Stimulated activated CD4-positive, alpha-beta T cell treated with anti-CD3 and anti-CD28 coated beads, TNF-alpha, amount 100 ng/mL, for 1 hour (primary cell): ENCODE measurements around the gene KIAA1958.
"Not testable (repeated sequence)": the region's sequence is repeated elsewhere in the genome, so short reads cannot be mapped to it uniquely, and the experiment has no call there.

Experiments
- DNase-seq, 3 donors: peaks; one replicate each; pipeline ENCODE4 v3.0.0-alpha.2; 2020; ENCODE audit warnings: low read depth in 3 of 3, low spot score in 1 of 3

Gene KIAA1958

DNA sequence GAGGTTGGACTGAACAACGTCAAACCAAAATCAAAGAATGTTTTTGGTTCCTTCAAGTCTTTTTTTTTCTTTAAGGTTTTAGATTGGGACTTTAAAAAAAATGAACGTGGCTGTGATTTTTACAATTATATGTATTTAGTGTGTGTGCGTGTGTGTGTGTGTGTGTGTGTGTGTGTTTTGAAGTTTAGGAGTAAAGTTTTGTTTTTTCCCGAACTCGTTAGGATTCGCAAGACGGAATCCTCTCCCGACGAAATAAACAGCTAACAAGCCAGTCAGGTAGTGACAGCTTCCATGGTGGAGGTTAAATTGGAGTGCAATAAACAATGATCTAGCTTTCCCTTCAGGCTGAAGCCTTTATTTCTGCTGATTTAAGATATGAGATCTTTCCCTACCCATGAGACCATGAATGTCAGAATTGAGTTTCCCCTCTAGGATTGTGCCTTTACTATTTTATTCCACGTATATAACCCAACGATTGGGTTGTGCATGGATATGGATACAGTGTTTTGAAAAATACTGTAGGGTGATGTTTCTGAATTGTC is 1.2 kb downstream of the KIAA1958 start:
- no peak for DNase-seq

- DNase-seq = no peak
Observed at GRCh38 chr9:112489039-112489546, 2.5 kb downstream of the KIAA1958 start.

GRCh38 chr9:112489876-112490666 is 3.4 kb downstream of the KIAA1958 start:
- no peak for DNase-seq

DNA sequence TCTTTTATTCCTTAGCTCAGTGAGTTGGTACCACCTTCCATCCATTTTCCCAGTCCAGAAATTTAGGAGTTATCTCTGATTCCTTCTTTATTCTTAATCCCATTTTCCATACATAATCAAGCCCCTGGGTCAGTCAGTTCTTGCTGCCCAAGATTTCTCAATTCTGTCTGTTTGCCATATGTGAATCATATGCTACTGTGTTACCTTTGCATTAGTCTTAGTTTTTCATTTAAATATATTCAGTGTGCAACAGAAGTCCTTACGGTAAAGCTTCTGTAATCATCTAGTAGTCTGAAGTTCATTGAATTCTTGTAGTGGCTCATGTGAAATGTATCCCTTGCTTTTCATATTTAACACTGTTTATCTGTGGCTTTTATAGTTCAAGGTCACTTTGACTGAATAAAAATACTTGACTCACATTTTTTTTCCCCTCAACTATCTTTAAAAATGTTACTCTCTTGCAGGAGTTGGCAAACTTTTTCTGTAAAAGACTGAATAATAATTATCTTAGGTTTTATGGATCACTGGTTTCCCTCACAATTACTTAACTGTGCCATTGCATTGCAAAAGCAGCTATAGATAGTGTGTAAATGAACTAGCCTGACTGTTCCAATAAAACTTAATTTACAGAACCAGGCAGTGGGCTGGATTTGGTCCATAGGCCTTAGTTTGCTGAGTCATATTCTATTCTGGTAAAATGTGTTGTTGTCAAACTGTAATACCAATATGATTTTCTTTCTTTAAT is 6.9 kb downstream of the KIAA1958 start:
- no peak for DNase-seq

GRCh38 chr9:112494153-112494552 is 7.5 kb downstream of the KIAA1958 start:
- no peak for DNase-seq

DNA sequence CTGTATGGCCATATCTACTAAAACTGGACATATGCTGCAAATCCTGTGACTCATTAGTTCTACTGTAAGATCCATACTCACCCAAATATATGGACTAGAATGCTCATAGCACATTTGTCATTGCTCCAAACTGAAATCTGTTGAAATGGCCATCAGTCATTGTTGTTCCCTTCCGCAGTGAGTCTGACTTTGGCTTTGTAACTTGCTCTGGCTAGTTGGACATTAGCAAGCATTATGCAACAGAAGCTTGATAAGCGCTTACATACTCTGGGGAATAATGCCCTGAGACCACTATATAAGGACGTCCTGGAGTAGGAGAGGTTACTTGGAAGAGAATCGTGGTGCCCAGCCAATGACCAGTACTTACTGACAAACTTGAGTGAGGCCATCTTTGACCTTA is 9.0 kb downstream of the KIAA1958 start:
- no peak for DNase-seq

- DNase-seq = no peak
Observed at GRCh38 chr9:112496074-112496722, 9.6 kb downstream of the KIAA1958 start.

GRCh38 chr9:112500842-112501241 is 14.2 kb downstream of the KIAA1958 start:
- DNase-seq = no peak

GRCh38 chr9:112501287-112501686 is 14.7 kb downstream of the KIAA1958 start:
- DNase-seq = no peak

DNA sequence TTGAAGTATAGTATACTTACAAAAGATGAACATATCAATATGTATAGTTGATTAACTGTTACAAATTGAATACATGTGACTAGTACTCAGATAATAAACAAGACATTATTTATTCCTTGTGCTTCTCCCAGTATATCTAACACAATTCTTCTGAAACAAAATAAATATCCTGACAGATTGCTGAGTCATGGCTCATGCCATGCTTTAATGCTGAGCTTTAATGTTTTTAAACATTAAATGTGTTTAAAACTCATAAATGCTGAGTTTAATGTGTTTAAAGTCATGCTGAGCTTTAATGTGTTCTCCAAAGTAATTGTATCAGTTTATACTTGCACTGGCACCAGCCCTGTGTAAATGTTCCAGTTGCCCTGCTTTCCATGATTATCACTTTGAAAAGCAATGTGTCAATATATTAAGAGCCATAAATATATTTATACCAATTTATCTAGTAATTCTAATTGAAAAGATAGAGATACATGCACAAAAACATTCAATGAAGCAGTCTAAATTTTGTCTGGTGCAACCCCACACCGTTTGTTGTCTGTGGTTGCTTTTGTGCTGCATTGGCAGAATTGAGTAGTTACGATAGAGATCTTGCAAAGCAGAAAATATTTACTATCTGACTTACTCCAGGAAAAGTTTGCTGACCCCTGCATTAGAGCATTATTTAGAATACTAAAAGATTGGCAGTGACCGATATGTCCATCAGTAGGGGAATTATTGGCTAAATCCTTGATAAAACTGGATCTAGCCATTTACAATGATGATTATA is 15.7 kb downstream of the KIAA1958 start:
- no peak for DNase-seq

DNA sequence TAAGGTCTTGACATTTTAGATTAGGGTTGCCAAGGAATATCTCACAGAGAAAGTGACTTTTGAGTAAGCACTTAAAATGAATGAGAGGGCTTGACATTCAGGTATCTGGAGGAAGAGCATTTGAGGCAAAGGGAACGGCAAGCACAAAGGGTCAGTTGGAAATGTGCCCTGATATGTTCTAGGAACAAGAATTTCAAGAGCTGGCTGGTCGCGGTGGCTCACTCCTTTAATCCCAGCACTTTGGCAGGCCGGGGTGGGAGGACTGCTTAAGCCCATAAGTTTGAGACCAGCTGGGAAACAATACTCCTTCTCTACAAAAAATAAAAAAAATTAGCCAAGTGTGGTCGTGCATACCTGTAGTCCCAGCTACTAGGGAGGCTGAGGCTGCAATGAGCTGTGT is 16.5 kb downstream of the KIAA1958 start:
- DNase-seq = no peak

- DNase-seq = no peak
Observed at GRCh38 chr9:112505086-112505485, 18.5 kb downstream of the KIAA1958 start.

DNA sequence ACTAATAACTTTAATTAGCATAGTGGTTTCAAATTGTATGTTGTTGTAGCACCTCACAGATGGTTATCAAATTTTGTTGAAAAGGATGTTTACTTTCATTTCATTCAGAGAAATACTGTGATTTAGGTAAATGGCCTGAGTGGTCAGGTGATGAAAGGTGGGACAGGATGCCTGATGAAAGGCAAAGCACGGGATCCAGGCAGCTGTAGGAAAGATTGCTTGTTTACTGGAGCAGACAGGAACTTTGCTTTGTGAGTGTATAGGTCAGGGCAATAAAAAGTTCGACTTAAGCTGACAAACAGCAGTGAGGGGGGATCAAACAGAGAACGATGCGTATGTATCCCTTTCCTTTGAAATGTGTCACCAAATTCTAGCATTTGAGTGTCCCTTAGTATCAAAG is 19.0 kb downstream of the KIAA1958 start:
- DNase-seq = no peak

DNA sequence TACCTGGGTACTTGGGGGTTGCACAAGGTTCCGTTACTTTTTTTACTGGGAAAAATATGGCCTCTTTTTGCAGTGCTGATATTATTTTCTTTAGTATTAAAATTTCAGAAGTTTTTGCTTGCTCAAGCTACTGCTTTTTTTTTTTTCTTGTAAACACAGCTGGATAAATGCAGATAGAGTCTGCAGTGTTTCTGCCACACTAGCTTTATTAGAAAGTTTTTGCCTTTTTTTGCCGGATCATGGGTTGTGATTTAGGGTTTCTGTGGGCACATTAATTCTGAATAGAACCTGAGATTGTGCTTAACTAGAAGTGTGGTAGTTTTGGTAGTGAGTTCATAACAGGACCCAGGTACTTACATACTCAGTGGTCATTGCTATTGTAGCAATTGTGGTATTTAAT is 19.9 kb downstream of the KIAA1958 start:
- no peak for DNase-seq

- no peak for DNase-seq
Observed at GRCh38 chr9:112507001-112507680, 20.5 kb downstream of the KIAA1958 start.

DNA sequence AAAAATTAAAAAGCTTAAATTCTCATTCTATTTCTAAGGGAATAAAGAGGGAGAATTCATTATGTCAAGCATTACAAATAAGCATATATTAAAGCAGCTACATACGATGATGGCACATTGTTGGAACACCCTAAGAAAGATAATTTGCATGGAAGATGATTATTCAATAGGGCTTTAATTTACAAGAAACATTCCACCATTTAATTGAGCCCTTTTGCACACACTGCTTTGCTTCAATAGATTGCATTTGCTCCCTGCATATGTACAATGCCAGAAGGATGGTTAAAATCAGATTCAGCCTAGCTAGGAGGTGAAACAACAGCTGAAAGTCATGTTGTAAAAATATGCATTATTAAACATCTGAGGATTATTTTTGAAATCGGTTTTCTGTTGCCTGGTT is 21.8 kb downstream of the KIAA1958 start:
- no peak for DNase-seq

GRCh38 chr9:112512377-112512776 is 25.8 kb downstream of the KIAA1958 start:
- DNase-seq = not testable (repeated sequence)

DNA sequence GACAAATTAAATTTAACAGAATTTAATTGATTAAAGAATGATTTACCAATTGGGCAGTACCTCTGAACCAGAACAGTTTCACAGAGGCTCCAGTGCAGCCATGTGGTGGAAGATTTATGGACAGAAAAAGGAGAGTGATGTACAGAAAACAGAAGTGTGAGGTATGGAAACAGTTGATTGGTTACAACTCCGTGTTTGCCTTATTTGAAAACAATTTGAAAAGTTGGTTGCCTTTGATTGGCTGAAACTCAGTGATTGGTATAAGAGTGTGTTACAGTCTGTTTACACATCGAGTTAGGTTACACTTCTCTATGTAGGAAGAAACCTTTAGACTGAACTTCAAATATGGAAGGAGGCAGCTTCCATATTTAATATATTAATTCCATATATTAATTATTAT is 30.1 kb downstream of the KIAA1958 start:
- DNase-seq = no peak

- DNase-seq = no peak
Observed at GRCh38 chr9:112520069-112520468, 33.4 kb downstream of the KIAA1958 start.

- no peak for DNase-seq
Observed at GRCh38 chr9:112520656-112521055, 34.0 kb downstream of the KIAA1958 start.
